ENCODE data around the gene RARRES1. TPM values are rescaled to one million over a fixed set of nuclear protein-coding genes. Genes with fewer than 3 reads are reported as not detected.

Gene RARRES1
- total RNA-seq, 1 experiment from 2014 or later, result 0.81 TPM

GRCh38 chr3:158733656-158734055 lies 1.4 kb upstream of the RARRES1 start:
- no peak overlapping the region for H2BK12ac ChIP-seq (ENCODE audit: insufficient read length, low read depth, low read length)
- H2AFZ ChIP-seq (ENCODE audit: low read length), result no peak overlapping the region
- no peak overlapping the region for H3K14ac ChIP-seq (ENCODE audit: insufficient read depth, low read length)
- no peak overlapping the region for H2AK5ac ChIP-seq (ENCODE audit: insufficient read length, low read length)
- Mint-ChIP-seq H3K36me3 (ENCODE audit: insufficient read depth in 1 of 3, low read depth in 3 of 3) (peaks cover 0 to 12% (median 8%) of the 10 kb centered on the region in 3 experiments; a peak in 4 of 7 replicates), H3K27ac (no peak overlapping the region), H3K9me3 (peaks cover 3 to 7% of the 10 kb centered on the region in 2 experiments; a peak in 3 of 5 replicates), H3K4me1 (peaks cover 4 to 8% of the 10 kb centered on the region in 2 experiments; a peak in 2 of 4 replicates), H3K27me3 (ENCODE audit: low read depth) (peaks cover 27% of the 10 kb centered on the region), H3K4me3 (peak overlapping the region in 1 of 2 experiments; percentile 19; a peak in 1 of 5 replicates)
- H3K23me2 ChIP-seq (ENCODE audit: insufficient read length, low read depth, low read length, poor library complexity, severe bottlenecking), result peaks cover 17% of the 10 kb centered on the region
- H2BK20ac ChIP-seq (ENCODE audit: low read depth, low read length, poor library complexity, severe bottlenecking), result no peak overlapping the region
- H3K79me2 ChIP-seq (ENCODE audit: insufficient read depth, low read length), result no peaks in the 10 kb centered on the region
- DNase-seq, result no peak
- H3T11ph ChIP-seq (ENCODE audit: low read length), result no peak overlapping the region
- H4K8ac ChIP-seq (replicated peaks; ENCODE audit: insufficient read length, low read depth, low read length), result no peak overlapping the region
- H3K27me3 ChIP-seq (ENCODE audit: insufficient read depth, low read length), result no peaks in the 10 kb centered on the region; the same call in 1 of the 2 replicates
- H3K56ac ChIP-seq (ENCODE audit: insufficient read length, low read depth, low read length), result no peak overlapping the region
- no CpG with 5 or more reads among the region's 3 CpGs for WGBS (ENCODE audit: extremely low coverage, insufficient read length, low lambda C conversion rate)
- TF ChIP-seq CTCF (conservative IDR thresholded peaks at IDR 0.05), result no peak
- no peak overlapping the region for H3K27ac ChIP-seq (ENCODE audit: insufficient read length, low read depth, low read length)
- H3K4me2 ChIP-seq (ENCODE audit: insufficient read depth, insufficient read length, low read length), result no peak overlapping the region
- no peaks in the 10 kb centered on the region for H4K20me1 ChIP-seq (ENCODE audit: control insufficient read depth, insufficient read depth, insufficient read length)
- H2BK120ac ChIP-seq (ENCODE audit: low read depth, low read length, poor library complexity, severe bottlenecking), result no peak overlapping the region
- no peak overlapping the region for H4K5ac ChIP-seq (ENCODE audit: insufficient read length, low read depth, low read length)
- no peaks in the 10 kb centered on the region for H3K4me1 ChIP-seq (ENCODE audit: insufficient read depth, low read length)
- no peak overlapping the region for H3K9ac ChIP-seq (ENCODE audit: extremely low read depth, insufficient read length, low read length)
- H2BK5ac ChIP-seq (ENCODE audit: insufficient read length, low read length), result no peak overlapping the region
- no peak overlapping the region for H2BK15ac ChIP-seq (ENCODE audit: low read depth, low read length)
- H3K23ac ChIP-seq (ENCODE audit: insufficient read length, low read depth, low read length), result no peak overlapping the region
- H3K4ac ChIP-seq (ENCODE audit: low read depth, low read length), result no peak overlapping the region
- H4K91ac ChIP-seq (ENCODE audit: insufficient read length, low read depth, low read length), result no peak overlapping the region
- H3K9me3 ChIP-seq (ENCODE audit: control insufficient read depth, low read depth, low read length), result no peaks in the 10 kb centered on the region
- no peak overlapping the region for H3K18ac ChIP-seq (ENCODE audit: insufficient read length, low read depth, low read length)
- no peaks in the 10 kb centered on the region for H3K79me1 ChIP-seq (ENCODE audit: insufficient read depth, low read depth, low read length, poor library complexity, severe bottlenecking)

Measured in H9 (cell line).